HAP-1 (cell line): ENCODE data around the gene G6PC1.
"Not testable (repeated sequence)": the region's sequence is repeated elsewhere in the genome, so short reads cannot be mapped to it uniquely, and the experiment has no call there.

Source experiments
- DNase-seq, 2 experiments: peaks; one replicate each; pipeline ENCODE4 v3.0.0-alpha.2; 2016 to 2020; ENCODE audit warnings: low spot score in 2 of 2
- H3K27me3 ChIP-seq: fragments of 250-450 bp; sonication (Bioruptor Pico); 2 replicates; pipeline ENCODE4 v1.5.1; 2020; ENCODE audit warnings: low read depth, mild to moderate bottlenecking, moderate library complexity
- H3K36me3 ChIP-seq: fragments of 250-450 bp; sonication (Bioruptor Pico); replicated peaks from 2 replicates; pipeline ENCODE4 v1.5.1; 2020; ENCODE audit warnings: mild to moderate bottlenecking
- H3K4me1 ChIP-seq: fragments of 250-450 bp; sonication (Bioruptor Pico); 2 replicates; pipeline ENCODE4 v1.5.1; 2020; ENCODE audit warnings: mild to moderate bottlenecking
- H3K4me3 ChIP-seq: fragments of 250-450 bp; sonication (Bioruptor Pico); 2 replicates; pipeline ENCODE4 v1.5.1; 2020; ENCODE audit warnings: mild to moderate bottlenecking, moderate library complexity
- H3K9me3 ChIP-seq: fragments of 250-450 bp; sonication (Bioruptor Pico); 2 replicates; pipeline ENCODE4 v1.5.1; 2020; ENCODE audit warnings: mild to moderate bottlenecking, moderate library complexity
- in situ Hi-C: fragments of 300-500 bp; cut with MboI; formaldehyde crosslinking; loops from 3 replicates; pipeline ENCODE4 v1.14.3; 2020; ENCODE audit warnings: low sequenced_read_pairs, inconsistent platforms, mixed read lengths

Gene G6PC1

DNA sequence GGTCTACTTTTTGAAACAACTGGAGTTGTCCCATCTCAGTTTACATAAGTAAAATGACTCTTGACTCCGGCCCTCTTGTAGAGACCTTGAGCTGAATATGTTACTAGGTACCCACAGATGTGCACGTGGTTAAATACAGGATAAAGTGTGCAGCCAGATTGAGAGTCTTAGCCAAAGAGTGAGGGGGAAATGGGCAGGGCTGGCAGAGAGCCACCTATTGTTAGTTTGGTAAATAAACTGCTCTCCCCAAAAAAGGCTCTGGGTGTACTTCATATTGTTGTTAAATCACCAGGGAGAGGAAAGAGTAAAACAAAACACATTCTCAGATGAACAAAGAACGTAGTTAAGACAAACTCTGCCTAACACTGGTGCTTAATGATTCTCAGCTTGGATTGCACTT lies 20.3 kb downstream of the G6PC1 start:
- Histone ChIP-seq H3K27me3 (peaks cover 15% of the 10 kb centered on the region), H3K4me1 (peaks cover 4% of the 10 kb centered on the region; the same call in 1 of the 2 replicates), H3K9me3 (no peaks in the 10 kb centered on the region), H3K4me3 (no peak overlapping the region), H3K36me3 (no peaks in the 10 kb centered on the region)
- in situ Hi-C loops: no loop called here
- no peak for DNase-seq

DNA sequence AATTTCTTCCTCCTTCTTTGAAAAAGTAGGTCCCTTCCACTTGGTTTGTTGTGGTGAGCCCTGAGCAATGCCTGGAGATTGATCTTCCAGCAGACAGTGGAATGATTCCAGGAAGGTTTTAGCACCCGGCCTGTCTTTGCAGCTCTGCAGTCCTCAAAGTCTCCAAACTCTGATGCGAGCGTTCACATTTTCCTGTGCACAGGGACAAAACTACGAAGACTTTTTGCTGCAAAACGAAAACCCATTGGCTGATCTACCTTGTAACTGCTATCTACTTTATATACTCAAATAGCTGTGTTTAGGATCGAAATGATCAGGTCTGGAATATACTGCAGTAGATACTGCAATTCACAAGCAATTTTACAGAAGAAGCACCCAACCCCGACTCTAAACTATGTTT lies 21.7 kb downstream of the G6PC1 start:
- H3K4me3 ChIP-seq: no peak overlapping the region
- no peak for DNase-seq
- in situ Hi-C loops: no loop called here

DNA sequence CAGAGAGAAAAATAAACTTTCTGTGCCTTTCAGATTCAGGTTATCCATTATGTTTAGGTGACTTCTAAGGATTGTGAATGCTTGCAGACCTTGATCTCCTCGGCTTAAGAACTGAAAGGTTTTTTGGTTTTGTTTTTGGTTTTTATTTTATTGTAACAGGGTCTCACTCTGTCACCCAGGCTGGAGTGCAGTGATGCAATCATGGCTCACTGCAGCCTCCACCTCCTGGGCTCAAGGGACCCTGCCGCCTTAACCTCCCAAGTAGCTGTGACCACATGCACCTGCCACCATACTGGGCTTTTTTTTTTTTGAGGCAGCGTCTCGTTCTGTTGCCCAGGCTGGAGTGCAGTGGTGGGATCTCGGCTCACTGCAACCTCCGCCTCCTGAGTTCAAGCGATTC lies 22.9 kb downstream of the G6PC1 start:
- H3K36me3 ChIP-seq, H3K4me3 ChIP-seq, DNase-seq, H3K4me1 ChIP-seq, in situ Hi-C loops, H3K9me3 ChIP-seq: not testable (repeated sequence)
- peaks cover 15% of the 10 kb centered on the region for H3K27me3 ChIP-seq

More for the DNA sequence above, 21.7 kb downstream of the G6PC1 start:
- Histone ChIP-seq H3K27me3 (peaks cover 15% of the 10 kb centered on the region), H3K36me3 (no peaks in the 10 kb centered on the region), H3K9me3 (no peaks in the 10 kb centered on the region), H3K4me1 (peaks cover 3% of the 10 kb centered on the region; the same call in 1 of the 2 replicates)

DNA sequence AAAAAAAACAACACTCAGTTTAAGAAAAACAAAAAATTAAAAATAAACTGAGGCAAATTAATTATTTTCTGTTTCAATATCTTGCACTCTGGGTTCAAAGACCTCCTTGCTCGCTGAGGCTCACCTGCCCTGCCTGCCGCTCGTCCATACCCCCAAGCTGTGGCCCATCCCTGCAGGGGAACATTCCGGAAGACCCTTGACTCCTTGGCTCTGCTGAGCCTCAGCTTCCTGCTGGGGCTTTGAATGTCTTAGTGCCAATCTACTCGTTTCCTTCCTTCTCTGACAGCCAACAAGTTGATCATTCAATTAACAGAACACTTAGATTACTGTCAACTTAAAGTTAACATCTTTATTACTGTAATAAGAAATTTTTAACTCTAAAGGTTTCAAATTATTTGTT lies 24.3 kb downstream of the G6PC1 start:
- in situ Hi-C loops: loop anchor here (25.0 kb wide), 1 partner anchor 338 kb away; the partner anchor contains the start of gene PSMC3IP
- no peaks in the 10 kb centered on the region for H3K9me3 ChIP-seq
- H3K36me3 ChIP-seq: no peaks in the 10 kb centered on the region
- DNase-seq: no peak
- H3K4me1 ChIP-seq: no peaks in the 10 kb centered on the region
- H3K27me3 ChIP-seq: peaks cover 15% of the 10 kb centered on the region
- no peak overlapping the region for H3K4me3 ChIP-seq

DNA sequence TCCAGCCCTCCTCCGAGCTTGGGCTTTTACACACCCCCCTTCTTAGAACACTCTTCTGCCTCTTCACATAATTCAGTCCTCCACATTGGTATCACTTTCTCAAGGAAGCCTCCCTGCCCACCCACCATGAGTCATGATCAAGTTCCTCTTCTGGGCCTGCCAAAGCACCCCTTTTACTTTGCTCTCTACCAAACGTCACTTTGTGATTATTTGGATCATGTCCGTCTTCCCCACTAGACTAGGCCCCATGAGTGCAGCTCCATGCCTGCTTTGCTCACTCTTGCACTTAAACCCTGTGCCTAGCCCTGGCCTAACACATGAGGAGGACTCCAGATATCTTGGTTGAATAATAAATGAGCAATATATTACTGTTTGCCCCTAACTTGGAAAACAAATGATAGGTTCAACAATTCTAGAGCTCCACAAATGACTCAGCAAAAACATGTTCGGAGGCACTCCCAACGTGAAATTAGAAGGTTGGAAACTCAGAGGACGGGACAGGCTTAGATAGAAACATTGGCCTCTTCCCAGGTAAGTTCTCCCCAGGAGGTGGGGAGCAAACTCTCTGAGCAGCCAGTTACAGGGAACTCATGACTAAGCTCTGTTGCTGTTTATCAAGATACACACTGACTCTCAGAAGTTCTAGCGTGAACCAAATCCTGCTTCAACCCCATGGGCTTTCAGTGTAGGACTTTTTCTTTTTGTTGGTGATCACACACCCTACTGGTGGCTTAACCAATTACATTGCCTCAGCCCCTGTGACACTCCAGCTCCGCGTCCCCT lies 28.3 kb downstream of the G6PC1 start:
- Histone ChIP-seq H3K4me3 (no peak overlapping the region), H3K4me1 (no peaks in the 10 kb centered on the region), H3K36me3 (no peaks in the 10 kb centered on the region), H3K9me3 (no peaks in the 10 kb centered on the region), H3K27me3 (peaks cover 2% of the 10 kb centered on the region; the same call in 1 of the 2 replicates)
- DNase-seq: peak; percentile 33 to 39
- in situ Hi-C loops: loop anchor here (25.0 kb wide), 1 partner anchor 342 kb away; the partner anchor contains the start of gene PSMC3IP

DNA sequence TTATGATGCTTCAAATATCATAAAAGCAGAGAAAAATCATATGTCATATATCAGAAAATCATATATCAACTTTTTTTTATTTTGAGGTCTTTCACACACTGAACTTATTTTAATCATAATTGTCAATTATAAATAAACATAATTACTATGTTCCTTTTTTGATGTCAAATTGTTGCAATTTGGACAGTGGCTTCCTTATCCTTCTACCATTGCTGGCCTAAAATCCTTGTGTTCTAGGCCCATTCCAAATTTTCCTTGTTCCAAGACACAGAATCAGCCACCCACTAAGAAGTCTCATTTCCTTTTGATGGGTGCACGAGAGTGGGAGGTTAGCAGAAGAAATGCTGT lies 28.9 kb downstream of the G6PC1 start:
- Histone ChIP-seq H3K36me3 (no peaks in the 10 kb centered on the region), H3K9me3 (no peaks in the 10 kb centered on the region), H3K27me3 (peaks cover 3% of the 10 kb centered on the region; the same call in 1 of the 2 replicates), H3K4me3 (no peak overlapping the region), H3K4me1 (no peaks in the 10 kb centered on the region)
- DNase-seq: no peak
- in situ Hi-C loops: loop anchor here (25.0 kb wide), 1 partner anchor 342 kb away; the partner anchor contains the start of gene PSMC3IP

DNA sequence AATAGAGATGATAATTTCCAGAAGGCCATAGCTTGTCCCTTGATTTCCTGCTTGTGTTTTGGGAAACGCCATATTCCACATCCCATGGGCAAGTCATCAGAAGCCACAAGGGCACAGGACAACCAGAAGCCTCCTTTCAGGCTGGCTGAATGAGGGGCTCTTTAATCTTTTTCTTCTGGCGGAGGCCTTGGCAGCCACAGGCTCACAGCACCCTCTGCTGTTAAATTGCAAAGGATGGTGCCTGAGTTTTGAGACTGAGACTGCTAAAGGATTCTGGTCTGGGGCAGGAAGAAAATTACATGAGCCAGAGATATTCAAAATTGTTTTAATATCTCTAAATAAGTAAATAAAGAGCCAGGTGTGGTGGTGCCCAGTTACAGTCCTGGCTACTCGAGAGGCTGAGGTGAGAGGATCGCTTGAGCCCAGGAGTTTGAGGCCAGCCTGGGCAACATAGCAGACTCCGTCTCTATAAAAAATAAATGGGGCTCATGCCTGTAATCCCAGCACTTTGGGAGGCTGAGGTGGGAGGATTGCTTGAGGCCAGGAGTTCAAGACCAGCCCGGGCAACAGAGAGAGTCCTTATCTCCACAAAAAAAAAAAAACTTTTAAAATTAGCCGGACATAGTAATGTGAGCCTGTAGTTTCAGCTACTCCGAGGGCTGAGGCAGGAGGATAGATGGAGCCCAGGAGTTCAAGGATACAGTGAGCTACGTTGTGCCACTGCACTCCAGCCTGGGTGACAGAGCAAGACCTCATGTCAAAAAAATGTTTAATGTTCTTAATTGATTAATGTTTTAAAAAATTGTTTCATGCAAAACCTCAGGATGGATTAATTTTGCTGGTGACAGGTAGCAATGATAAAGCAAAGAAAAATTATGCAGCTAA lies 37.4 kb downstream of the G6PC1 start:
- no peaks in the 10 kb centered on the region for H3K4me1 ChIP-seq
- H3K4me3 ChIP-seq: no peak overlapping the region
- no peaks in the 10 kb centered on the region for H3K9me3 ChIP-seq
- peaks cover 3% of the 10 kb centered on the region; the same call in 1 of the 2 replicates for H3K27me3 ChIP-seq
- H3K36me3 ChIP-seq: no peaks in the 10 kb centered on the region
- DNase-seq: peak; percentile 50 to 65
- in situ Hi-C loops: loop anchor here (25.0 kb wide), 1 partner anchor 351 kb away; the partner anchor contains the start of gene PSMC3IP

DNA sequence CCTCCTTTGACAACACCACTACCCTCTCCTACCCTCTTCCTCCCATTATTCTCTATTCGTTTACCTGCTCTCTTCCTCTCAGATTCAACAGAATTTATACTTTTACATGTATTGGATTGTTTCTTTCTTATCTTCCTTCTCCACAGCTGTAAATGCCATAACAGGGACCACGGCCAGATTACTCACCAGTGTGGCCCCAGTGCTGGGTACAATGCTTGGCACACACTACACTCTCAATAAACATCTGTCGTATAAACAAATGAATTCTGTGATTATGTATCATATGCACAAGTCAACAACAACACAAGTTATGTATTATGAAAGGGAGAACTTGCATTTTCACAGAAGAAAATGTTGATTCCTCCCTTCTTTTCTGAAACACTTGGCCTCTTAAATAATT lies 43.6 kb downstream of the G6PC1 start:
- Histone ChIP-seq H3K4me1 (no peaks in the 10 kb centered on the region), H3K27me3 (no peaks in the 10 kb centered on the region), H3K9me3 (no peaks in the 10 kb centered on the region), H3K36me3 (peaks cover 2% of the 10 kb centered on the region), H3K4me3 (no peak overlapping the region)
- in situ Hi-C loops: loop anchor here (25.0 kb wide), 1 partner anchor 357 kb away; the partner anchor contains the start of gene PSMC3IP
- no peak for DNase-seq

DNA sequence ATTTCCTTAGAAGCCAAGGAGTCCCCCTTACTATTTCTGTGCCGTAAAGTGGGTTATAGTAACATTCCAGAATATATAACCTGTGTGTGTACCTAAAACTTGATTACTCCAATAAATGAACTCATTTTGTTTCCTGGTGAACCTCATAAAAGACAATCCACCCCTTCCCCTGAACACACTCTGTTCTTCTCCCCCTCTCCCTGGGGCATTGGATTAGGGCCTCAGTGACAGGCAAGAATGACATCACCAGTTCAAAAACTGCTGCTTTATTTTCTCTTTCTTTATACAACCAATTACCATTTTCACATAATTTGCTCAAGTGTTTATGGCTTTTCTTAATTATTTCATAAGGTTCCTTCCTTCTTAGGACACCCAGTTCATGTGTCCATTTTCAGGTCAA lies 46.2 kb downstream of the G6PC1 start:
- H3K27me3 ChIP-seq: no peaks in the 10 kb centered on the region
- H3K9me3 ChIP-seq: no peaks in the 10 kb centered on the region
- DNase-seq: no peak
- peaks cover 22% of the 10 kb centered on the region for H3K36me3 ChIP-seq
- no peaks in the 10 kb centered on the region for H3K4me1 ChIP-seq
- in situ Hi-C loops: loop anchor here (25.0 kb wide), 1 partner anchor 360 kb away; the partner anchor contains the start of gene PSMC3IP
- no peak overlapping the region for H3K4me3 ChIP-seq

DNA sequence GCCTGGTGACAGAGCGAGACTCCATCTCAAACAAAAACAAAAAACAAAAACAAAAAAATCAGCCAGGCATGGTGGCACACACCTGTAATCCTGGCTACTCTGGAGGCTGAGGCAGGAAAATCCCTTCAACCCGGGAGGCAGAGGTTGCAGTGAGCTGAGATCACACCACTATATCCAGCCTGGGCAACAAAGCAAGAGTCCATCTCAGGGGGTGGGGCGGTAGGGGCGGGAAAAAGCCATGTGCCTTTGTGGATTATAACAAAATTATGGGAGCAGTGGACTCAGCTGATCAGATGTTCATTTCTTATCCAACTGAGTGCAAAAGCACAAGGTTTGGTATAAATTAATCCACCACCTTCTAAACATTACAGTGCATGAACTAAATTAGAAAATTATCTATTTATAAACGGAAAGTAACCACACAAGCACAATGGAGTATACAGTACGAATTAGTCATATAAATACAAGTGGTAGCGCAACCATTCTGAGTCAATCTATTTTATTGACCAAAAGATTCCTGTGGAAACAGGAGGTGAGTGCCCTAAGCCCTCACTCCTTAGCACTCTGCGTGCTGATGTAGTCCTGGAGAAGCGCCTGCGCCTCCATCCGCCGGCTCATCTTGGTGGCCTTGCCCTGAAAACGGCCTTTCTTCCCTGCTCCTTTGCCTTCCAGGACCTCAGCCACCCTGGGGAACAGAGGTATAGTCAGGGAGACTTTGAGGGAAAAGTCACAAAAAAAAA lies 49.6 kb downstream of the G6PC1 start:
- Histone ChIP-seq H3K9me3 (no peaks in the 10 kb centered on the region), H3K27me3 (no peaks in the 10 kb centered on the region), H3K4me3 (no peak overlapping the region), H3K36me3 (peaks cover 55% of the 10 kb centered on the region), H3K4me1 (no peaks in the 10 kb centered on the region)
- no peak for DNase-seq
- in situ Hi-C loops: no loop called here
